Stimulated activated CD4-positive, alpha-beta T cell treated with anti-CD3 and anti-CD28 coated beads, Interleukin-4, amount 100 ng/mL, for 48 hours (primary cell): Measurements from ENCODE around the gene SERPINB11.
"Not testable (repeated sequence)": the region's sequence is repeated elsewhere in the genome, so short reads cannot be mapped to it uniquely, and the experiment has no call there.

Experiments used
- DNase-seq, 2 donors: peaks; one replicate each; pipeline ENCODE4 v3.0.0-alpha.2; 2020; ENCODE audit warnings: low read depth in 2 of 2

Gene SERPINB11

DNA sequence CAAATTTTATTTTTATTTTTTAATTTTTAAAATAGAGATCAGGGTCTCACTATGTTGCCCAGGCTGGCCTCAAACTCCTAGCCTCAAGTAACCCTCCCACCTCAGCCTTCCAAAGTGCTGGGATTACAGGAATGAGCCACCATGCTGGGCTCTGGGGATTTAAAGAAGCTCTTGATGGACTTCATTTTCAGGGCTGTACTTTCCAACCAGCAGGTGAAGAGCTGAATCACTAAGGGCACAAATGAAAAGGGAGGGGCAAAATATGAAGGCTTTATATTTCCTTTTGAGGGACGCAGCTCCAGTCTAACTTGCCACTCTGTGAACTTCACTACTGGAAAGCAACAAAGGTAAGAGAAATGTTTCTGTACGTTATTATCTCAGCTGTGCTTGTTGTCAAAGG lies at the start of gene SERPINB11:
Gene SERPINB11 (plus strand): TSS at position 301 of the 400 bp plus-strand sequence. CDS start 7,234 bp downstream, outside the sequence.
- DNase-seq = no peak

DNA sequence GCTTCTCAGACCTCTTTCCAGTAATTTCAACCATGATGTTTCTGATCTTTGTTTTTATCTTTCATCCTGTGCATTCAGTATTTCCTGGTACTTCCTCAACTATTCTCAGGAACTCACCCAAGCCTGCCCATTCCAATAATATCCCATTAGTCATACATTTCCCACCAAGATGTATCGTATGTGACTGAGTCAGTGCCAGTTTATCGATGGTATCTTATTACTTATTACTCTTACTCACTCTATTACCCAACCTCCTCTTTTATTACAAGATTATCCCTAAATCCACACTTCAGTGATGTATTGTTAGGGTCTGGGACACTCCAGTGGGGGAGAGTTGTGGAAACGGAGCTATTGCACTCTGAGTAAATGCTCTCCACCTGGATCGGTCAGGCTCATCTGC lies 43.8 kb upstream of the SERPINB11 start:
- DNase-seq = not testable (repeated sequence)

DNA sequence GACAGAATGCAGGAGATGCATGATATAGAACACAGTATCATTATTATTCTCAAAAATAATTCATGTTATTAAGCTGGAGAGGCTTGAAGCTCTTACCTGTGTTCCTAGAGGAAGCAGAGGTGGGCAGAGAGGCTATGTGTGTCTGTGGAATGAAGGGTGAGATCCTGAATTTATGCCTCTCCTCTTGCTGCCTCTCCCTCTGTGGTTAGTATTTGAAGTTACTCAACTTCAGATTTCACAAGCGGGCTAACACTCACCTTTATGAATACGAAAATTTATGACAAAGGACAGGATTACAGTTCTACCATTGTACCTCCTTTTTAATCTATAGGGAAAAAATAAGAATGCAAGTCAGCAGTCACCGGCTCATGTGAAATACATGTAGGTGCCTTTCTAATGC lies 41.0 kb upstream of the SERPINB11 start, which contains the start of gene SERPINB3:
Gene SERPINB3 (minus strand): TSS at position 144 of the 400 bp plus-strand sequence. CDS start 677 bp downstream, outside the sequence.
- not testable (repeated sequence) for DNase-seq

DNA sequence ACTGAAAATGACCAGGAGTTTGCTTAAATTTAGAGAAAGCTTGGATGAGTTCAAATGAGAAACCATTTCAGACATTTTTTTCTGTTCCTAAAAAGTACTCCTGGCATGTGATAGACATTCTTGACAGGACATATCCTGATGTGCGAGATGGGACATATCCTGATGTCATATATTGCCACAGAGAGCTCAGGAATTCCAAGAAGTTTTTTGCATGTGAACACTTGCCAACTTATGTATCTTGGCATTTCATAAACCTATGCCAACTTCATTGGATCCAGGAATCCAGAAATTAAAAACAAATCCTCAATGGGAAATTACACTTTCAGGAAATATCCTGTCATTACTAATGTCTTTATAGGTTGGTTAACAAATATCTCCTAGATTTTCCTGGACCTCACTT lies 38.2 kb upstream of the SERPINB11 start:
- no peak for DNase-seq

DNA sequence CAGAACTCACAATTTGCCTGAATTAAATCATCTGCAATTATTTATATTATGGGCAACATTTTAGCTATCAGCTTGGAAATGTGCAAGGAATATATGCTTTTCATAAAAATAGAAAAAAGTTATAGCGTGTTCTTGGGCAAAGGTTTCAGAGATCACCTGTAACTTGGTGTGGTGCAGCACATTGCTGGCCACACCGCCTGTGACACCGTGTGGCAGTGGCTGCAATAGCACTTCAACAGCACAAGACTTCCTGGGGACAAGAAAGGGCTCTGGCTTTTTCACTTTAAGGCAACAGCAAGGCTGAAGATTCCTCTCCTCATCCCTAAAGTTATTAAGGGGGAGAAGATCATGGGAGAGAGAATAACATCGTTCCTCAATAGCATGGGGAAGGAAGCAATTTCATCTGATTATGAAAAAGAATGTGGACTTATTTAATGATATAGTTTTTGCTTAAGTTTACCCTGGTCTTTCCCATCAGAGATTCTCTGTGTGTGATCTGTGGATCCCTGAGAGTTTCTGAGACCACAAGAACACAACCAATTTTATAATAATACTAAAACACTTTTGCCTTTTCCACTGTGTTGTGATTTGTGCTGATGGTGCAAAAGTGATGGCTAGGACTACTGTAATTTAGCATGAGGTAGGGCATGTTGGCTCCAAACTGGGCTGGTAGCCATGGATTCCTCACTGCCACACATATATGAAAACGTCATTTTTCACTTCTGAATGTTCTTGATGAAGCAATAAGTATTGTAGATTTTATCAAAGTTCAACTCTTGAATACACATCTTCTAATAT lies 26.0 kb upstream of the SERPINB11 start:
- DNase-seq = no peak

DNA sequence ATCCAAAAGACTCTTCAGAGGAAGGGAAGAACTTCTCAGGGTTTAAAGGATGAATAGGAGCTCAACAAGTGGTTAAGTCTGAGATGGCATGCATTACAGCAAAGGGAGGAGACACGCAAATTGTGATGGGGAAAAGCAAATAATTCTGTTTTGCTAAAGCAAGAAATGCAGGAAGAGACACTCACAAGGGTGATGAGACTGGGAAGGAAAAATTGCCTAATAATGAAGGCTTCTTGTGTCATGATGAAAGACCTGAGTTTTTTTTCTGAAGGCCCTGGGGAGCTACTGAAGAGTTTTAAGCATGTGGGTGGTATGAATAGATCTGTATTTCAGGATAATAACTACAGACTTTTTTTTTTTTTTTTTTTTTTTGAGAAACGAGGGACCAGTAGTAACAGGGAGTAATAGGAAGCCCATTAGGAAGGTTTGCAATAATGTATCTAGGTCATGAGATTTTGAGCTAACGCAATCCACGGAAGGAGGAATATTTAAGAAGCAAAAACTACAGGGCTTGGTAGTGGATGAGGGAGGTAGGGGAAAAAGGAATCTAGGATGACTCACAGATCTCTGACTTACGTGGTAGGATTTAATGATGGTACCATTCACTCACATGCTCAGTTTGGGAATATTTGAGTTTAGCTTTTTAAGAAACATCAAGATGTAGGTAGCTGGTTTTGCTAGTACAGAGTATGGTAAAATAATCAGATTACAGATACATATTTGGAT lies 25.1 kb upstream of the SERPINB11 start:
- no peak for DNase-seq

- no peak for DNase-seq
These were observed 22.7 kb upstream of the SERPINB11 start for GRCh38 chr18:63679820-63680606.

- no peak for DNase-seq
These were observed 21.1 kb upstream of the SERPINB11 start for GRCh38 chr18:63681449-63682340.

GRCh38 chr18:63683152-63683551 lies 19.6 kb upstream of the SERPINB11 start:
- DNase-seq = no peak

DNA sequence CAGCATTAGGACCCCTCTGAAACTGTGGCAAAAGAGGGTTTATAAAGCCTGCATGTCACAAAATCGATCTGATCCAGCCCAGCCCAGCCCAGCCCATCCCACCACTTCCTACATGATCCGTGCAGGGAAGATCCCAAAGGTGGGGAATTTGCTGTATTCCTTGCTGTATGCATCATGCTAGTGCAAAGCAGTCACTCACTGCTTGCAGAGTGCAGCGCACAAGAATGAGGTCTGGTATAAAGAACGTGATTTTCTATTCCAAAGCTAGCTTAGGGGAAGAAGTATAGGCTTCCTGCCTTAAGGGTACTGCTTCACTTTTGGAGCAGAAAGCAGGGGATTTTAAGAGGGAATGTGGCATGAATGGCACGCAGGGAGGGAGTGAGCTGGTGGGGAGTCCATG lies 18.9 kb upstream of the SERPINB11 start:
- DNase-seq = no peak

DNA sequence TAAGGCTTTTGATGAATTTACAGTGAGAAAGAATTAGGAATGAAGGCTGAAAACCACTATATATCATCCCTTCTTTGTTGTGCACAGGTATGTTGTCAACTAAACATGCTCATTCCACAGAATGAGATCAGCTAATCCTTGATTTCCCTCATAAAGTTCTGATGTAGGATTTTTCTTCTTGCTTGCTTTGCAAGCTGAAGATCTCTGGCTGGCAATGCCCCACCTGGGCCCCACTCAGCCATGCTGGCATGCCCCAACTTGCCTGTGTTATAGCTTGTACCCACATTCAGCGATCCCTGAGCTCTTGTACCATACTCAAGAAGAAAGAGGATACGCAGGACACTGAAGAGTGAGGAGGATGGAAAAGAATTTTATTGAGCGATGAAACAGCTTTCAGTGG lies 18.0 kb upstream of the SERPINB11 start:
- no peak for DNase-seq

DNA sequence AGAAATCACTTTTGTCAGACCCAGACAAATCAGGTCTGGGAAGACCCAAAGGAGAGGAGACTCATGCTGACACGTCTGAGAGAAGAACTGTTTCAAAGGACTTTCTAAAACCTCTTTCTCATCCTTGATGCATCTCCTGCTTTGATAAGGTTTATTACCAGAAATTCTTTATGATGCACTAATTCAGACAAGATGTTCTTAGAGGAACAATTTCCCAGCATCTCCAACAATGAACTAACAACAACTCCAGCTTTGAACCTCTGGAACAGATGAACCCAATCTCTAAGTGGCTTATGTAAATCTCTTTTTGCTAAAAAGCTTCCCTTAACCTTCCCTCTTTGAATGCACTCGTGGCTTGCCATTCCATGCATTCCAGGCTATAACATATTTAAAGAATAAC lies 15.9 kb upstream of the SERPINB11 start:
- no peak for DNase-seq

- DNase-seq = no peak
These were observed 13.7 kb upstream of the SERPINB11 start for GRCh38 chr18:63689064-63689463.

DNA sequence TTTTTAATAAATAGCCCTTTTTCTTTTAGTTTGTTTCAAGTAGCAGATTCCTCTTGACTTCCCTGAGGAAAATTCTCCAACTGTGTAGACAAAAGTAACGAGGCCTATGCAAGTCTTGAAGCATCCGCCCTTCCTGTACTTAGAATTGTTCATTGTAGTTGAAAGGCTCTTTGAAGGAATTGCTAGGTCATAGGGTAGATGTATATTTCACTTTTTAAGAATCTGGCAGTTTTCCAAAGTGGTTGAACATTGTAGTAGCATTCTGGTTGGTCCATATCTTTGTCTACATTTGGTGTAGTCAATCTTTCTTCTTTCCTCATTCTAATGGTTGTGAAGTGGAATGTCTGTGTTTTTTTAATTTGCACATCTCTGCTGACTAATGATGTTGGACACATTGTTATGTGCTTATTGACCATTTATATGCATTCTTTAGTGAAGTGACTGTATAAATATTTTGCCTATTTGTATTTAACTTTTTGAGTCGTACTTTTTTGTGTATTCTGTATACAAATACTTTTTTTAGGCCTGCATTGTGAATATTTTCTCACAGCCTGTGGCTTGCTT lies 5.6 kb upstream of the SERPINB11 start:
- DNase-seq = no peak

GRCh38 chr18:63700501-63700900 lies 2.3 kb upstream of the SERPINB11 start:
- DNase-seq = no peak

DNA sequence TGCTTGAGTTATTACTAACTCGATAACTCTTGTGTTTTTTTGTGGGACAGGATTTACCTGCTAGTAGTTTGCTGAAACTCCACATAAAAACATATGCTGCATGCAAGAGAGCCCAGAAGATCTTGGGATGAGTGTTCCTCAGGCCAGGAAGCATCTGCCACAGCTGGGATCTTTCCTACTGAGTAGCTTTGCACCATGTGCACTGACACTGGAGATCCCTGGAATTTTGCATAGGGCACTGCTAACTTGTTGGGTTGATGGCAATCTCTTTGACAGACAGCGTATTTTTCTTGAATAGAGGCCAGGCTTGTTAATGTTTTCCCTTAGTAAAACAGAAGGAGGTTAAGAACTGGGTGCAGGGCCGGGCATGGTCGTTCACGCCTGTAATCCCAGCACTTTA lies 808 bp upstream of the SERPINB11 start:
- DNase-seq = no peak

GRCh38 chr18:63705401-63705800 lies 2.6 kb downstream of the SERPINB11 start:
- DNase-seq = no peak

GRCh38 chr18:63707816-63708215 lies 5.1 kb downstream of the SERPINB11 start:
- DNase-seq = no peak

GRCh38 chr18:63708650-63709049 lies 5.9 kb downstream of the SERPINB11 start:
- DNase-seq = no peak

- DNase-seq = no peak
These were observed 23.1 kb downstream of the SERPINB11 start for GRCh38 chr18:63725682-63726480.
